Measurements from ENCODE around the gene PRDM16.

Gene PRDM16

GRCh38 chr1:3060601-3061551, 8.1 kb upstream of the PRDM16 start:
- H3K79me2 ChIP-seq (ENCODE audit: insufficient read depth, low read length) = no peaks in the 10 kb centered on the region
- H3K36me3 ChIP-seq (ENCODE audit: insufficient read depth, low read length) = no peaks in the 10 kb centered on the region
- no peaks in the 10 kb centered on the region for H3K9me3 ChIP-seq (ENCODE audit: low read length)
- no peak overlapping the region for H3K27ac ChIP-seq (ENCODE audit: low read depth, low read length, poor library complexity, severe bottlenecking)
- H3K27me3 ChIP-seq (ENCODE audit: insufficient read depth, low read length) = no peaks in the 10 kb centered on the region
- H3K9me2 ChIP-seq (ENCODE audit: low read depth, low read length) = no peaks in the 10 kb centered on the region
- H3K4me1 ChIP-seq (ENCODE audit: insufficient read depth, low read length, severe bottlenecking) = no peaks in the 10 kb centered on the region
- H3K4me2 ChIP-seq (ENCODE audit: low read length) = no peak overlapping the region
- no peaks in the 10 kb centered on the region for H3F3A ChIP-seq (ENCODE audit: insufficient read depth, low read length)
- H3K9ac ChIP-seq (ENCODE audit: low read length) = no peak overlapping the region
- H2AFZ ChIP-seq (ENCODE audit: low read length) = no peak overlapping the region
- no peaks in the 10 kb centered on the region for H4K20me1 ChIP-seq (ENCODE audit: insufficient read depth, low read length)
- TF ChIP-seq EZH2 (IDR thresholded peaks at IDR 0.05; ENCODE audit: borderline replicate concordance, low read length) = no peak
- TF ChIP-seq CTCF (IDR thresholded peaks at IDR 0.05; ENCODE audit: low read length) = no peak
- no peak overlapping the region for H3K4me3 ChIP-seq (ENCODE audit: low read depth, low read length, poor library complexity, severe bottlenecking)

DNA sequence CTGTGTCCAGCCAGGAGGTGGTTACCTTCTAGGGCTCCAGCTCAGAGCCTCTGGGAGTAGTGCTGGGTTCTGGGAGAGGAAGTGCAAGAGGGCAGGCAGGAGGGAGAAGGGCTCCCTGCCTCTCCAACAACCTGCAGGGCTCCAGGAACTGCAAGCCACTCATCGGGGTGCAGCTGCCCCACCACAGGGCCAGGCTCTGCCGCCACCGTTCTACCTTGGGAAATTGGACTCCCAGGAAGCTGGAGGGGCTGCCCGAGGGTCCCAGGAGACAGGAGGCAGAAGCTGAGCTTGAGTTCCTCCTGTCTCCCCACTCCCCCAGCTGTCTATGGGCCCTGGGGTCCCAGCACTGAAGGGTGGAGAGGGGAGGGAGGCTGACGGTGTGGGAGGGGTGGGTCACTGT, 7.4 kb upstream of the PRDM16 start:
- Histone ChIP-seq H3K36me3 (ENCODE audit: insufficient read depth, low read length) (no peaks in the 10 kb centered on the region), H2AFZ (ENCODE audit: low read length) (no peak overlapping the region), H3K27me3 (ENCODE audit: insufficient read depth, low read length) (no peaks in the 10 kb centered on the region), H3K4me2 (ENCODE audit: low read length) (no peak overlapping the region), H3K4me1 (ENCODE audit: insufficient read depth, low read length, severe bottlenecking) (no peaks in the 10 kb centered on the region), H3K4me3 (ENCODE audit: low read depth, low read length, poor library complexity, severe bottlenecking) (no peak overlapping the region), H3F3A (ENCODE audit: insufficient read depth, low read length) (no peaks in the 10 kb centered on the region), H3K9me2 (ENCODE audit: low read depth, low read length) (no peaks in the 10 kb centered on the region), H3K79me2 (ENCODE audit: insufficient read depth, low read length) (no peaks in the 10 kb centered on the region), H3K27ac (ENCODE audit: low read depth, low read length, poor library complexity, severe bottlenecking) (no peak overlapping the region), H4K20me1 (ENCODE audit: insufficient read depth, low read length) (no peaks in the 10 kb centered on the region), H3K9ac (ENCODE audit: low read length) (no peak overlapping the region), H3K9me3 (ENCODE audit: low read length) (no peaks in the 10 kb centered on the region)
- TF ChIP-seq CTCF (IDR thresholded peaks at IDR 0.05; ENCODE audit: low read length) (no peak), EZH2 (IDR thresholded peaks at IDR 0.05; ENCODE audit: borderline replicate concordance, low read length) (no peak)

GRCh38 chr1:3061981-3062615, 6.9 kb upstream of the PRDM16 start:
- no peaks in the 10 kb centered on the region for H3K36me3 ChIP-seq (ENCODE audit: insufficient read depth, low read length)
- no peaks in the 10 kb centered on the region for H3K9me3 ChIP-seq (ENCODE audit: low read length)
- no peaks in the 10 kb centered on the region for H4K20me1 ChIP-seq (ENCODE audit: insufficient read depth, low read length)
- no peak overlapping the region for H3K27ac ChIP-seq (ENCODE audit: low read depth, low read length, poor library complexity, severe bottlenecking)
- TF ChIP-seq EZH2 (IDR thresholded peaks at IDR 0.05; ENCODE audit: borderline replicate concordance, low read length) (no peak), CTCF (IDR thresholded peaks at IDR 0.05; ENCODE audit: low read length) (no peak)
- no peaks in the 10 kb centered on the region for H3K4me1 ChIP-seq (ENCODE audit: insufficient read depth, low read length, severe bottlenecking)
- H3K79me2 ChIP-seq (ENCODE audit: insufficient read depth, low read length) = no peaks in the 10 kb centered on the region
- H3K9me2 ChIP-seq (ENCODE audit: low read depth, low read length) = no peaks in the 10 kb centered on the region
- no peak overlapping the region for H3K9ac ChIP-seq (ENCODE audit: low read length)
- no peak overlapping the region for H2AFZ ChIP-seq (ENCODE audit: low read length)
- H3K4me2 ChIP-seq (ENCODE audit: low read length) = no peak overlapping the region
- H3K27me3 ChIP-seq (ENCODE audit: insufficient read depth, low read length) = no peaks in the 10 kb centered on the region
- H3F3A ChIP-seq (ENCODE audit: insufficient read depth, low read length) = no peaks in the 10 kb centered on the region
- no peak overlapping the region for H3K4me3 ChIP-seq (ENCODE audit: low read depth, low read length, poor library complexity, severe bottlenecking)

Data from OCI-LY1 (cell line).